OCI-LY7 (cell line): Measurements from ENCODE around the gene CFAP57.

Experiments
- EZH2phosphoT487 ChIP-seq: fragments of 200-600 bp; sonication (generic); IDR thresholded peaks from 2 replicates; pipeline ENCODE4 v1.6.1; 2018; ENCODE audit warnings: low read depth, borderline replicate concordance, mild to moderate bottlenecking, mixed run types, antibody characterized with exemption, low read length, moderate library complexity, mixed read lengths
- TF ChIP-seq, protein P1 (sequence below): fragments of 200-600 bp; sonication (generic); conservative IDR thresholded peaks from 2 replicates; pipeline ENCODE4 v1.5.1; 2014; ENCODE audit warnings: mild to moderate bottlenecking, antibody characterized with exemption, low read length, moderate library complexity, mixed read lengths

DNA sequence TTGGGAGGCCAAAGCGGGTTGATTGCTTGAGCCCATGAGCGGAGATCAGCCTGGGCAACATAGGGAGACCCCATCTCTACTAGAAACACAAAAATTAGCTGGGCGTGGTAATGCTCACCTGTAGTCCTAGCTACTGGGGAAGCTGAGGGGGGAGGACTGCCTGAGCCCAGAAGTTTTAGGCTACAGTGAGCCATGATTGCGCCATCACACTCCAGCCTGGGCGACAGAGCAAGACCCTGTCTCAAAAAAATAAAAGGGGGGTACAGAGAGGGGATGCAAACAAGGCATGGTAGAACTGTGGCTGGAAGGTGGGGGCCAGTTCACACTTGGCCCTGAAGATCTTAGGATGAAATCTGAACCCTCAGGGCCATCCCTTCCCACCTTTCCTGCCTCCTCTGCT lies 114.4 kb downstream of the CFAP57 start:
- TF ChIP-seq, protein P1, sequence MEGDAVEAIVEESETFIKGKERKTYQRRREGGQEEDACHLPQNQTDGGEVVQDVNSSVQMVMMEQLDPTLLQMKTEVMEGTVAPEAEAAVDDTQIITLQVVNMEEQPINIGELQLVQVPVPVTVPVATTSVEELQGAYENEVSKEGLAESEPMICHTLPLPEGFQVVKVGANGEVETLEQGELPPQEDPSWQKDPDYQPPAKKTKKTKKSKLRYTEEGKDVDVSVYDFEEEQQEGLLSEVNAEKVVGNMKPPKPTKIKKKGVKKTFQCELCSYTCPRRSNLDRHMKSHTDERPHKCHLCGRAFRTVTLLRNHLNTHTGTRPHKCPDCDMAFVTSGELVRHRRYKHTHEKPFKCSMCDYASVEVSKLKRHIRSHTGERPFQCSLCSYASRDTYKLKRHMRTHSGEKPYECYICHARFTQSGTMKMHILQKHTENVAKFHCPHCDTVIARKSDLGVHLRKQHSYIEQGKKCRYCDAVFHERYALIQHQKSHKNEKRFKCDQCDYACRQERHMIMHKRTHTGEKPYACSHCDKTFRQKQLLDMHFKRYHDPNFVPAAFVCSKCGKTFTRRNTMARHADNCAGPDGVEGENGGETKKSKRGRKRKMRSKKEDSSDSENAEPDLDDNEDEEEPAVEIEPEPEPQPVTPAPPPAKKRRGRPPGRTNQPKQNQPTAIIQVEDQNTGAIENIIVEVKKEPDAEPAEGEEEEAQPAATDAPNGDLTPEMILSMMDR: no peak
- no peak for TF ChIP-seq EZH2phosphoT487
